Measurements from ENCODE around the gene PEG3.

The PEG3 gene

GRCh38 chr19:56806639-56807038 lies 33.9 kb downstream of the PEG3 start:
- DNase-seq: no peak
